HG02840 (cell line): ENCODE results near the gene AKR7A3.
"Not testable (repeated sequence)": the region's sequence is repeated elsewhere in the genome, so short reads cannot be mapped to it uniquely, and the experiment has no call there.

Experiments
- ATAC-seq: cut with Tn5 transposase; IDR thresholded peaks from one replicate; pipeline ENCODE4 v1.9.1; 2021; ENCODE audit warnings: mild to moderate bottlenecking, moderate library complexity, moderate number of reproducible peaks; ENCODE audit not compliant: unreplicated experiment, low FRiP score

The AKR7A3 gene

DNA sequence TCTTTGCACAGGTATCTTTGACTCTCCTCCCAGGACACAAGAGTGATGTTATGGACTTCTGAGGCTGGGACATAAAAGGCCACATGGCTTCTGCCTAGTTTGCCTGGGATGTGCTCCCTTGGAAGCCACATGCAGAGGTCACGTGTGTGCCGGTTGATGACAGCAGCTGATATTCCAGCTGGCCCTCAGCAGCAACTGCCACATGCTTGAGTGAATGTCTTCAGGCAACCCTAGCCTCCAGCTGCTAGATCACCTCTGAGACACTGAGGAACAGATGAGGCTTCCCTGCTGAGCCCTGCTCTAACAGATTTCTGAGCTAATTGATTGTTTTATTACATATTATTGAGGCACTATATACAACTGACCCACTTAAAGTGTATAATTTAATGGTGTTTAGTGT is 11.6 kb upstream of the AKR7A3 start:
- no peak for ATAC-seq

DNA sequence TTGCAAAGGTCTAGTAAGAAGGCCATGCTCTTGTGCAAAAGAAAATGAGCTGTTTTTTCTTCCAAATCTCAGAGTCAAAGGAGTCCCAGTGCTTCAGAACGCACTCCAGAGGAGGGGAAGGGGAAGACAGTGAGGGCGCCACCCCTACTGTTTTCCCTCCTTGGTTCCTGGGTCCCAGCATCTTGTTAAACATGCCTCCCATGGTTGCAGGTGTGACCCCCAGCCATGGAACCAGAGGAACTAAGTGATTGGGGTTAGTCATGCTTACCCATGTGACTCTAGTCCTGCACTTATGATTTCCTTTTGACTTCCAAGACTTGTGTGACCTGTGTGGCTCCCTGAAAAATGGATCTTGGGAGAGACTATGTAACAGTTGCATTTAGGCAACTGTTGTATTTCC is 6.1 kb upstream of the AKR7A3 start:
- no peak for ATAC-seq

DNA sequence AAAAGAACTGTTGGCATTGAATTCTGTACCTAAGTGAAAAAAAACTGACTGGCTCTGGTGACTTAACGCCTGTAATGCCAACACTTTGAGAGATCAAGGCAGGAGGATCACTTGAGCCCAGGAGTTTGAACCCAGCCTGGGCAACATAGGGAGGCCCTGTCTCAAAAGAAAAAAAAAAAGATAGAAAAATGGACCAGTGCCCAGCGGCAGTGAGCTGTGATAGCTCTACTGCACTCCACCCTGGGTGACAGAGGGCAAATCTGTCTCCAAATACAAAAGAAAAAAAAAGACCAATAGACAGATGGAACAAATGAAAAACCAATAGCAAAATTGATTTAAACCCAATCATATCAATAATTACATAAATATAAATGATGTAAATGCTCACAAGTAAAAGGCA is 674 bp upstream of the AKR7A3 start:
- ATAC-seq, result no peak

DNA sequence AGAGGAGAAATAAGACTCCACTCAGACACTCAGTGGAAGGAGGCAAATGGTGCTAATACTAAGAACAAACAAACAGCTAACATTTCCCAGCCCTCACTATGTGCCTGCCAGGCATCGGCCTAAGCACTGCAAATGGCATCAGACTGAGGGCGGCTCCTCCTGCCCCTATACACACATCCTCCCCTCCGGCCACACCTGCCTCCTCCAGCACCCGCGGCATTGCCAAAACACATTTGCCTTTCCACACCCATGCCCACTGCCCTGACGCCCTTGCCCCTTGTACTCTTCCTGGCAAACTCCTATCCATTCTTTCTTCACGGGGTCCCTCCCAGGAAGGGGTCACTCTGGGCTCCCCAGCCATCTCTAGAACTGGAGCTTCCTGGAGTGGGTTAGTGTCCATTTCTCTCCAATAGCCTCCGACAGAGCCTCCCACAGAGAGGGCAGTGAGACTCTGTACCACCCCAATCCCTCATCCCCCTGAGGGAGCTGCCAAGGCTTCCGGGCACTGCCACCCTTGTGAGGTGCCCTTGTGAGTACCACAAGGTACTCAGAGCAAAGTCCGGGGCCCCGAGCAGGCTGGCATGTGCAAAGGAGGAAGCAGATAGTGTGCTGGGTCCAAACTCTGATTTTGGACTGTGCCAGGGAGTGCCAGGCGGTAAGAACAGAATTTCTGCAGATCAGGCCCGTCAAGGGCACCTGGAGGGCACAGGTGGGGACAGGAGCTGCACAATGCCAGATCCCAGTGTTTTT is 959 bp downstream of the AKR7A3 start:
- no peak for ATAC-seq

DNA sequence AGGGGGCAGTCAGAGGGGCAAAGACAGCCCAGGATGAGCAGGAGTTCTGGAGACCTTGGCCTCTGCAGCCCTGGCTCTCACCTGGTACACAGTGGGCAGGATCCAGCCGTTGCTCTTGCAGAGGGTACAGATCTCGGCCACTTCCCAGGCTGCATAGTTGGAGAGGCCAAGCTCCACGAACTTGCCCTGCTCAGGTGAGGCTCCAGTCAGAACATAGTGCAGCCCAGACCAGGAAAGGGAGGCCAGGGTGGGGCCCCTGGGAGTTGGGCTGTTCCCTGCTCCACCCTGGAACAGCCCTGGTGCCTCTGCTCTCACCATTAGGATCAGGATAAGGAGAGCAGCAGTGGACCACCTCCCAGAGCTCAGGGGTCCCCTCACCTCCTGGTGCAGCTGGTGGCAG is 2.8 kb downstream of the AKR7A3 start:
- ATAC-seq, result not testable (repeated sequence)

DNA sequence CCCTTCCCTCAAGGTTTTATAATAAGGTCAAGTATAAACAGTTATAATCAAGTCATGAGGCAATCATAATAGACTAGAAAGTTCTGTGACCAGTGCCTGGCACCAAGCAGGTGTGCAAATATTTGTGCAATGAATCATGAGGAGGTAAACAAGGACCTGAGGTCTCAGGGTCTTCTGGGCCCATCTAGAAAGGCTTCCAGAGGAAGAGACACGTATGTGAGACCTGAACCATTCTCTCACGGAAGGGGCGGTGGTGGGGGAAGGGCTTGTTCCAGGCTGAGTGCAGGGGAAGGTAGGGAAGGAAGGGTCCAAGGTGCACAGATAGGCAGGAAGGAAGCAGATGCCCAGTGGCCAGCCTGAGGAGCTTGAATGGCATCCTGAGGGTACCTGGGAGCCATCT is 3.2 kb downstream of the AKR7A3 start:
- not testable (repeated sequence) for ATAC-seq

DNA sequence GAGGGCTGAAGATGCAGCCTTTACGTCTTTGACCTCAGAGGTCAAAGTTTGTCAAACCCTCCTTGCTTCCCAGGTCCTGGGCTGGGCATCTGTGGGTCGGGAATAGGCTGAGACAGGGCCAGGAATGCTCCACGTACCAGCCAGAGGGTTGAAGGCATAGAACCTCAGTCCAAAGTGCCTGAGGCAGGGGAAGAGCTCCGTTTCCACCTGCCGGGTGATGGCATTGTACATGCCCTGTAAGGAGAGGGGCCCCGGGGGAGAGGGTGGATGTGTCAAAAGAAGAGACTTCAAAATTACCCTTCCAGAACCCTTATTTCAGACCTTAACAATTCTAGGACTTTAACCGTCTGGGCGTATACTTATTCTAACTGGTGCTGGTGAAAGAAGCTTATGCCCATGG is 3.7 kb downstream of the AKR7A3 start:
- no peak for ATAC-seq

DNA sequence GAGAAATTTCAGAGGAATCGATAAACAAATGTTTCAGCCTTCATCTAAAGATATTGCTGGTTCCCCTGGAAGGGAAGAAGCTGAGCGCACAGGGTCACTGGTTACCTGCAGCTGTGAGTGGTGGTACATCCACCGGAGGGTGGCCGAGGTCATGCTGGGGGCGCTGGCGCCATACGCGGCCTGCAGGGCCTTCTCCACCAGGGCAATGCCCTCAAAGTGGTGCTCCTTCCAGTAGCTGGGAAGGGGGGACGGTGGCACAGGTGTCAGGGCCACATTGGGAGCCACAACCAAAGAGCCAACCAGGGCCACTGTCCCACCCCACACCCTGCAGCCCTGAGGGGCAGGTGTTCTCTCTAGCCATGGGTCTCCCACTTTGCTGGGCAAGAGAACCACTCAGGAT is 4.7 kb downstream of the AKR7A3 start:
- no peak for ATAC-seq

DNA sequence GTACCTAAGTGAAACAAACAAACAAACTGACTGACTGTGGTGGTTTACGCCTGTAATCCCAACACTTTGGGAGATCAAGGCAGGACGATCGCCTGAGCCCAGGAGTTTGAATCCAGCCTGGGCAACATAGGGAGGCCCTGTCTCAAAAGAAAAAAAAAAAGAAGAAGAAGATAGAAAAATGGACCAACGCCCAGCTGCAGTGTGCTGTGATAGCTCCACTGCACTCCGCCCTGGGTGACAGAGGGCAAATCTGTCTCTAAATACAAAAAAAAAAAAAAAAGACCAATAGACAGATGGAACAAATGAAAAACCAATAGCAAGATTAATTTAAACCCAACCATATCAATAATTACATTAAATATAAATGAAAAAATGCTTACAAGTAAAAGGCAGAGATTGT is 13.9 kb downstream of the AKR7A3 start:
- ATAC-seq, result no peak

DNA sequence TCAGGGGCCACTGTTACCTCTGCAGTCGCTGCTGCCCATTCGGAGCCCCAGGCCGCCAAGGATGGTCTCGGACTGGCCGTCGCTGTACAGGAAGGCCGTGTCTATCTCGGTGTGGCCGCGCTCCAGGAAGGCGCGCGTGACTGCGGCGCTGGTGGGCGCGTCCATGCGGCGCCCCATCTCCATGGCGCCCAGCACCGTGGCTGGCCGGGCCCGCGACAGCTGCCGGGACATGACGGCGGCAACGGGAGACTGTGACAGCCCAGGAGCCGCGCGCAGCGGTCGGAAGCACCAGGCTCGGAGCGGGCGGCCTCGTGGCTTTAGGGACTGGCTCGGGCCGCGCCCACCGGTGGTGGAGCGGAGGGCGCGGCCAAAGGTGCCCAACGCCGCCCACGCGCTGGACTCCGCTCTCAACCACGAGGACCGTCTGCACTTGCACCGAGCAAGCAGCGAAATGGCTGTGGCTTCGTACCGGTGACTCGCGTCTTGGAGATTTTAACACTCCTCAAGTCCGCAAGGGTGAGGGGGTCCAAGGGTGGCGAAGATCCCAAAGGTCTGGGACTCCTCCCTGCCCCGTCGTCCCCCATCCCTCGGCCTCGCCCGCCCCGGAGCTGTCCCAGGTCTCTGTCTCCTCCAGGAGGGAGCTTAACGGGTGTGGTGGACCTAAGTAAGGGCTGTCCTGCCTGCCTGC is 14.6 kb downstream of the AKR7A3 start:
- ATAC-seq, result not testable (repeated sequence)

DNA sequence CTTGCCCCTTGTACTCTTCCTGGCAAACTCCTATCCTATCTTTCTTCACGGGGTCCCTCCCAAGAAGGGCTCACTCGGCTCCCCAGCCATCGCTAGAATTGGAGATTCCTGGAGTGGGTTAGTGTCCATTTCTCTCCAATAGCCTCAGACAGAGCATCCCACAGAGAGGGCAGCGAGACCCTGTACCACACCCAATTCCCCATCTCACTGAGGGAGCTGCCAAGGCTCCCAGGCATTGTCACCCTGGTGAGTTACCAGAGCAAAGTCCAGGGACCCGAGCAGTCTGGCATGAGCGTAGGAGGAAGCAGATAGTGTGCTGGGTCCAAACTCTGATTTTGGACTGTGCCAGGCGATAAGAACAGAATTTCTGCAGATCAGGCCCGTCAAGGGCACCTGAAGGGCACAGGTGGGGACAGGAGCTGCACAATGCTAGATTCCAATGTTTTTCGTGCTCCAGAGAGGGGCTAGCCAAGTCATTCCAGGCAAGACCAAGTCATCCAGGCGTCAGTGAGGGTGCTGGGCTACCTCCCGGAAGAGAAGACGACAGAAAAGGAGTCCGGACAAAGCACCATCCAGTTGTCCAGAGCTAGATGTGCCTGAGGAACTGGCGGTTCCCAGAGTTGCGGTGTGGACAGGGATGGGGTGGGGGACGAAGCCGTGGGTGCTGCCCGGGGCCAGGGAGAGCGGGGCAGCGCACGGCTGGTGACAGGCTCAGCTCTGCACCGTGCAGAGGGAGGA is 15.3 kb downstream of the AKR7A3 start:
- no peak for ATAC-seq

DNA sequence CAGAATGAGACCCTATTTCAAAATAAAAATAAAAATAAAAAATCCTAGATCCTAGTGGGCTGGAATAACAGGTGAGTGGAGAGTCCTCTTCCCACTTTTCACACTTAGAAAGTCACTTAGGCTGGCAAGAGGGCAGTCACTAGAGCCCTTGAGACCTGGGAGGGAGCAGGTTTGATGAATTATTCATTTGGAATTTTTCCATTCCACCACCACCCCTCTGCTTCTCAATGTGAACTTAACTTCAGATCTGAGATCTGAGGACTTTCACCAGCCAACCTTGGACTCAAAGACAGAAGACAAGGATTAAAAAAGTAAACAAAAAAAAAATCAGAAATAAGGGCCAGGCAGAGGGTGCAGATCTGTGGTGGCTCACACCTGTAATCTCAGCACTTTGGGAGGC is 16.5 kb downstream of the AKR7A3 start:
- ATAC-seq, result no peak

DNA sequence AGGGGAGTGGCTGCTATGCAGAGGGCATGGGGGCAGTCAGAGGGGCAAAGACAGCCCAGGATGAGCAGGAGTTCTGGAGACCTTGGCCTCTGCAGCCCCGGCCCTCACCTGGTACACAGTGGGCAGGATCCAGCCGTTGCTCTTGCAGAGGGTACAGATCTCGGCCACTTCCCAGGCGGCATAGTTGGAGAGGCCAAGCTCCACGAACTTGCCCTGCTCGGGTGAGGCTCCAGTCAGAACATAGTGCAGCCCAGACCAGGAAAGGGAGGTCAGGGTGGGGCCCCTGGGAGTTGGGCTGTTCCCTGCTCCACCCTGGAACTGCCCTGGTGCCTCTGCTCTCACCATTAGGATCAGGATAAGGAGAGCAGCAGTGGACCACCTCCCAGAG is 18.2 kb downstream of the AKR7A3 start:
- not testable (repeated sequence) for ATAC-seq

DNA sequence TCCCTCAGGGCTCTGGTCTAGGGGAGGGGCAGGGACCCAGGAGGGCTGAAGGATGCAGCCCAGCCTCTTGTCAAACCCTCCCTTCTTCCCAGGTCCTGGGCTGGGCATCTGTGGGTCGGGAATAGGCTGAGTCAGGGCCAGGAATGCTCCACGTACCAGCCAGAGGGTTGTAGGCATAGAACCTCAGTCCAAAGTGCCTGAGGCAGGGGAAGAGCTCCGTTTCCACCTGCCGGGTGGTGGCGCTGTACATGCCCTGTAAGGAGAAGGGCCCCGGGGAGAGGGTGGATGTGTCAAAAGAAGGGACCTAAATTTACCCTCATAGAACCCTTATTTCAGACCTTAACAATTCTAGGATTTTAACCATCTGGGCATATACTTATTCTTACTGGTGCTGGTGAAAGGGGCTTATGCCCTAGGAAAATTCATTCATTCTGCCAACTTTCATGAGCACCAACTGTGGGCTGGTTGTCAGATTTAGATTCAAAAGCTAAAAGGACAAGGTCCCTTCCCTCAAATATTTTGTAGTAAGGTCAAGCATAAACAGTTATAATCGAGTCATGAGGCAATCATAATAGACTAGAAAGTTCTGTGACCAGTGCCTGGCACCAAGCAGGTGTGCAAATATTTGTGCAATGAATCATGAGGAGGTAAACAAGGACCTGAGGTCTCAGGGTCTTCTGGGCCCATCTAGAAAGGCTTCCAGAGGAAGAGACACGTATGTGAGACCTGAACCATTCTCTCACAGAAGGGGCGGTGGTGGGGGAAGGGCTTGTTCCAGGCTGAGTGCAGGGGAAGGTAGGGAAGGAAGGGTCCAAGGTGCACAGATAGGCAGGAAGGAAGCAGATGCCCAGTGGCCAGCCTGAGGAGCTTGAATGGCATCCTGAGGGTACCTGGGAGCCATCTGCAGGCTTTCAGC is 18.9 kb downstream of the AKR7A3 start:
- not testable (repeated sequence) for ATAC-seq

DNA sequence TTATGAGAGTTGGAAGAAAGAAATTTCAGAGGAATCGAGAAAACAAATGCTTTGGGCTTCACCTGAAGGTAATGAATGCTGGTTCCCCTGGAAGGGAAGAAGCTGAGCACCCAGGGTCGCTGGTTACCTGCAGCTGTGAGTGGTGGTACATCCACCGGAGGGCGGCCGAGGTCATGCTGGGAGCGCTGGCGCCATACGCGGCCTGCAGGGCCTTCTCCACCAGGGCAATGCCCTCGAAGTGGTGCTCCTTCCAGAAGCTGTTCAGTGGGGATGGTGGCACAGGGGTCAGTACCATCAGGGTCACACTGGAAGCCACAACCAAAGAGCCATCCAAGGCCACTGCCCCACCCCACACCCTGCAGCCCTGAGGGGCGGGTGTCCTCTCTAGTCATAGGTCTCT is 20.1 kb downstream of the AKR7A3 start:
- ATAC-seq, result no peak

DNA sequence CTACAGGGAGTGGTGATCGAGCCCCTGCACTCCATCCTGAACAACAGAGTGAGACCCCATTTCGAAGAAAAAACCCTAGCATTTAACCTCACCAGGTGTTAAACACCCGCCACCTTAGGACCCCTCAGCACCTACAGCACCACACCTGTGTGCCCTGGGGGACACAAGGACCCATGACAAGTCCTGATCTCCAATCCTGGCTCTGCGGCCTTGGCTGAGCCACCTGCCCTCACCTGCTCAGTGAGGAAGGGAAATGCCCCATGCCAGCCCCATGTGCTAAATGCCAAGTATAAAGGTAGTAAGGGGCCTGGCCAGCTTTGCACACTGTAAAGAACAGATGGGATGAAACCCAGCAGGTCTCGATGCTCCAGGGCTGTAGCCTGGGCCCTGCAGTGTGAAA is 25.8 kb downstream of the AKR7A3 start:
- no peak for ATAC-seq

DNA sequence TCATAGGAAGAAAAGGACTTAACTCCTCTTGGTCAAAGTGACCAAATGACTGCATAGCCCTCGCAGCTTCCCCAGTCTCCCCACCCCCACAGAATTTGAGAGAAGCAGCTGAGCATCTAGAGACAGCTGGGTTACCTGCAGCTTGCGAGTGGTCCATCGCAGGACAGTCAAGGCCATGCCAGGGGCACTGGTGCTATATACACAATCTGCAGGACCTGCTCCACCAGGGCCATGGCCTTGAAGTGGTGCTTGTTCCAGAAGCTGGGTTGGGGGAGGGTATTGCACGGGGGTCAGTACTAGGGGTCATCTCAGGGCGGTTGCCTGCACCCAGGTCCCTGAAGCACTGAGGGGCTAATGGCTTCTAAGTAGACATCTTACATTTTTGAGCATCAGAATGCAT is 26.5 kb downstream of the AKR7A3 start:
- ATAC-seq, result no peak

DNA sequence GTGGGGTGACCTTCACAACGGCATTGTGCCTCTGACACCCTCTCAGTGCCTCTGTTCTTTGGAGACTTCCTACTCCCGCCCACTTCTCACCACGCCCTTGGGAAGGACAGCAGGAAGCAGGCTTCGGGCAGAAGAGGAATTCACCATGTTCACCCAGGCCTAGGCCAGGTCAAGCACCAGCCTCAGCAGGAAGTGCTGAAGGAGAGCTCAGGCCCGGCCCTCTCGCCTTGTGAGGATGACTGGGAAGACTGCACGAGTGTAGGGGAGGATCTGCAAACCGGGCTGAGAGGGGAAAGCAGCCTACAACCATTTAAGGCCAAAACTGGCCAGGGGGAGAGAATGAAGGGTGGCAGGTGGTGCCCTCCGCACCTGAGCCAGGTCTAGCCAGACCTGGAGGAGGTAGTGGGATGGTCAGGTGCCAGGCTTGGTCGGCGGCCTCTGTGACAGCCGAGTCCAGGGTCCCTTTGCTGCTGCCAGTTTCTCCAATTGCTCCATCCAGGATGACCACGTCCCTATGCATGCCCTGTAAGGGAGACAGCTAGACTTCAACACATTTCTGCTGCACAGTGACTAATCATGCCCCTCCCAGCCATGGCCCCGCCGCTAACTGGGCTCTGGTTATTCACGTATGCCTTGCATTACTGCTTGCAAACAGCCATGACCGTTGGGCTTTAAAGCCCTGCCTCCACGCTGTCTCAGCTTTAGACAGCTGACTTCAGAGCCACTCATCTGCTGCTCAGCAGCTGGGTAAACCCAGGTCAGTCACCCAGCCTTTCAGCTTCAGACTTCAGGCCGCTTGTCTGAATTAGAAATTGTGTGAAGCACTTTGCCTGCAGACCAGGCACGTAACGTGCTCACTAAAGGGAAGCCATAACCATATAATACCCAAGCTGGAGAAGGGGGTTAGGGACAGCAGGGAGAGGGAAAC is 28.1 kb downstream of the AKR7A3 start:
- no peak for ATAC-seq

DNA sequence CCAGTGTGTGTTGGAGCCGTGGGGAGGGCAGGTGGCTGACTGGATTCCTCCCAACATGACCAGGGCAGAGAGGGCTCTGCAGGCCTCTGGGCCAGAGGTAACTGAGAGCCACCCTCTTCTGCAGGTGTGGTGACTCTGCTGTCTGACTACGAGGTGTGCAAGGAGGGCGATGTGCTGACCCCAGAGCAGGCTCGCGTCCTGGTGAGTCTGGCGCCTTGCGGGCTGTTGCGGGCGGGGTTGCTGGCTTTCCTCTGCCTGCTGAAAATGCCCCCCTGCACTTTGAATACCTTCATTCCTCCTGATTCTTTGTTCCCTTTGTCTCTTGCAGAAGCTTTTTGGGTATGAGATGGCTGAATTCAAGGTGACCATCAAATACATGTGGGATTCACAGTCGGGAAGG is 30.2 kb downstream of the AKR7A3 start:
- no peak for ATAC-seq
